Stimulated activated CD4-positive, alpha-beta T cell treated with anti-CD3 and anti-CD28 coated beads, Interleukin-15, amount 100 ng/mL, for 24 hours (primary cell): ENCODE results near the gene ZFHX3.

Experiments used
- DNase-seq: peaks from one replicate; pipeline ENCODE4 v3.0.0-alpha.2; 2020

The ZFHX3 gene

DNA sequence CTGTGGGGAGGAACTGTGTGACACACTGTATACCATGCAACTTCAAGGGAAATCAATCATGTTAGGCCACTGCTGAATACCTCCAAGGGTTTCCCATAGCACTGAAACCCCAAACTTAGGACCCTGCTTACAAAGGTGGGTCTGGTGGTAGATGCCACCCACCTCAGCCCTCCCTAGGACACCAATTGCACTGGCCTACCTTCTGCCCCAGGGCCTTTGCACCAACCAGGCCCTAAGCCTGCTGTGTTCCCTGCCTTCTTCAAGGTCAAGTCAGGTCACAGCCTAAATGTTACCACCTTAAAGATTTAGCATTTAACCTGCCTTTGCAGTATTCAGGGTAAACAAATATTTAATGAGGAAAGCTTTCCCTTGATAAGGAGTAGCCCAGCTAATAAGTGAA is 185.8 kb downstream of the ZFHX3 start:
- no peak for DNase-seq

DNA sequence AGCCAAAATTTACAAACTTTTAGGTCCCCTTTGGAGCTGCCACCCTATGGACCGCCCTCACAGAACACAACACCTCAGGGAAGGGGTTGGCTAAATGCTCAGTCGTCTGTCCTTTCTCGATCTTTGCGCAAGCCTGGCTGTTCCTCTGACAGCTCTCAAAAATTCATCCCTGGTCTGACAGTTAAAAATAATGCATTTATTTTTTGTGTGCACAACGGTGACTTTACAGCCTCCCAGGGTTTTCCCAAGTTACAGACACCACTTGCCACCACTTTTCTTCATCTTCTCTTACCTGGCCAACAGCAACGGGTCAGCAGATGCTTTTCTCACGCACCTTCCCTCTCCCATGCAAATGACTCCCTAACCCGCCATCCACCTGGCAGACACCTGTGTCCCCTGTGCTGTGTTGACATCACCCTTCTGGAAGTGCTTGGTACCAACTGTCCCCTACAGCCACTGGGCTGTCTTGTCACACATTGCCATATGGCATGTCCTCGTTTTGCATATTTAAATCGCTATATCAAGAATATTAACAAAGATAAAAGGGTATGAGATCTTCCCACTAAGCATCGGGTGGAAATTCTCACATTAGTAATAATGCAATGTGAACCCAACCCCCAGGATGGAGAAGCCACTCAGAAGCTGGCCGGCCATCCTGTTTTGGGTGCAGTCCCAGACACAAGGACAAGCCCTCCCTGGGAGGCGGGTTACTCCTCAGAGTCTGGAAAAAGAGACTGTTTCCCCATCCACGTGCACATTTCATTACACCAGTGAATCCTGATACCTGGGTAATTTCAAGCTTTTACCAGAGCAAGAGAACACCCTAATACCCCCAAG is 187.0 kb downstream of the ZFHX3 start:
- no peak for DNase-seq

GRCh38 chr16:72859581-72859980 is 188.3 kb downstream of the ZFHX3 start:
- DNase-seq = no peak

DNA sequence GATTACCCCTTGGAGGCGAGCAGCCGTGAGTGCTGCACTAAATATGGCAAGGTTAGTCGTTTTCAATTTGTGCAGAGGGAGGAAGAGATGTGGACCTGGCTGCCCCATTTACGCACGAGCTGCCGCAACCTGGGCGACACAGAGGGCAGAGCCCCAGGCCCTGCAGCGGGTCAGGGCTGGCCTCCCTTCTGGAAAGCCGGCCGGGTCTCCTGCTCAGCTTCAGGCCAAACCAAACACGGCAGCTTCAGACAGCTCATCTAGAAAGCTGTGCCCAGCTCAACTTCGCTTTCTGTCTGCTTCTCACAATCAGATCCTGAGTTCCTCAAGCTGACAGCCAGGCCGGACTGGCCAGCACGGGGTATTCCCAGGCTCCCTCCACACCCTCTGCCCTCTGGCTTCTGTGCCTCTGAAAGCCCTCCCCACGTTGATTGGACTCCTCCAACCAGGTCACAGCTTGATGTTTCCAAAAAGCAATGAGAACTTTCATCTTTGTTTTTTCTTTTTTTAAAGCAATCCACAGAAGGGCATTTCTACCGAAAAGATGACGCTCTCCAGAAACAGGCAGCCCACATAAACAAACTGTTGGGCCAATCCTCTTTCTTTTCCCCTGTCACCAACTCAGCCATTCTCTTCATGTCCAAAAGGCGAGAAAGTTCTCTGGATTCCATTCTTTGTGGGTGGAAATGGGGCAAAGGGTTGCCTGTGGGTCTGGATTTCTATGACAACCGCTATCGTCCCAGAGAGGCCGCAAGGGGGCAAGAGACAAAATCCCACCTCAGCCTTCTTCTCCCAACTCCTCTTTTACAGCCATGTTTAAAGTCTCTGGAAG is 189.0 kb downstream of the ZFHX3 start:
- DNase-seq = no peak

- no peak for DNase-seq
Measured at GRCh38 chr16:72857834-72858664, 189.9 kb downstream of the ZFHX3 start.

GRCh38 chr16:72856797-72857196 is 191.1 kb downstream of the ZFHX3 start:
- DNase-seq = peak; percentile 23

GRCh38 chr16:72854267-72854959 is 193.5 kb downstream of the ZFHX3 start:
- DNase-seq = no peak

- DNase-seq = no peak
Measured at GRCh38 chr16:72853575-72854266, 194.2 kb downstream of the ZFHX3 start.

DNA sequence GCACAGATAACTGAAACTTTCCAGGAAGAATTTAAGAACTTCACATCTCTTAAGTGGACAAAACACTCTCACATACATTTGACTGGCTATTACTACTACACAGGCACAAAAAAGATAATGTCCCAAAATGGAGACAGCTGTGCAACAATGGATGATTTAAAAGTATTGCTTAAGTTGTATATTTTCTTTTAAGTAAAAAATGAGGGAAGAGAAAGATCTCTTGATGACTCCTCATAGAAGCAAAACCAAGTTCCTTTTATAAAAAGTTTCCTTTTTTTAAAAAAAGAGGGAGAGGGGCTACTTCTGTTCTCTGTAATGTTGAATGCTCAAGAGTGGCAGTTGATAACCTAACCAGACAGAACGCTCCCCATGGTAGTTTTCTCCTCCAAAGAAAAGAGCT is 195.5 kb downstream of the ZFHX3 start:
- no peak for DNase-seq

DNA sequence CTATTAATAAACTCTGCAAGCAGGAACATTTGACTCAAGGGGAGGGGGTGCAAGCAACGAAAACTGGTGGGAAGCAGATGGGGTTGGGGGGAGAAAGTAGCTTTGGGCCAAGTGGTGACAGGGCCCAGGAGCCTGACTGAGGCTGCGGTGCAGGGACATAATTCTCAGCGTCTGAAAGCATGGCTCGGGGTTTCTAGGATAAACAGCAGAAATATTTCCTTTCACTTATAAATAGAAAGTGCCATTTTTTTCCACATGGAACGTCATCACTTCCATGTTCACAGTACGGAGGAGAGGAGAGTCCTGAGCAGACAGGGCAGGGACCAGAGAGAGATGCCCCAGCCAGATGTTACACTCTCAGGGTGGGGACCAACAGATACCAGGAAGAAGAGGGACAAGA is 197.1 kb downstream of the ZFHX3 start:
- no peak for DNase-seq

GRCh38 chr16:72850021-72850420 is 197.9 kb downstream of the ZFHX3 start:
- no peak for DNase-seq

GRCh38 chr16:72848759-72849664 is 198.9 kb downstream of the ZFHX3 start:
- no peak for DNase-seq

DNA sequence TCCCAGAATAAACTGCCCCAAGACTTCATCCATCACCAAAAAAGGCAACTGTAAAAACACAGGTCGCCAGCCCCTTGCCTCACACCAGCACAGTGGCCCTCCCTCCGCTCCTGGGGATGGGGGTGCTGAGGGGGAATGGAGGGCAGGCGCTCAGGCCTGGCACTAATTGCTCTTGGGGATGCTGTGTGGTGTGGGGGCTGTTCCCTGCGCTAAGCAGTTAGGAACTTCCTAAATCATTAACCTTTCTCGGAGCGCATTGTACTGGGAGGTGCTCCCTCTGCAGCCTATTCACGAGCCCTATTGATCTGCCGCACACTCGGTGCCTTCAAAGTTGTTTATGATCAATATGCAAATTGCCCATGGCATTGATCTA is 199.9 kb downstream of the ZFHX3 start:
- no peak for DNase-seq

- DNase-seq = peak; percentile 24
Measured at GRCh38 chr16:72847187-72848027, 200.5 kb downstream of the ZFHX3 start.

GRCh38 chr16:72846594-72846993 is 201.3 kb downstream of the ZFHX3 start:
- DNase-seq = no peak

DNA sequence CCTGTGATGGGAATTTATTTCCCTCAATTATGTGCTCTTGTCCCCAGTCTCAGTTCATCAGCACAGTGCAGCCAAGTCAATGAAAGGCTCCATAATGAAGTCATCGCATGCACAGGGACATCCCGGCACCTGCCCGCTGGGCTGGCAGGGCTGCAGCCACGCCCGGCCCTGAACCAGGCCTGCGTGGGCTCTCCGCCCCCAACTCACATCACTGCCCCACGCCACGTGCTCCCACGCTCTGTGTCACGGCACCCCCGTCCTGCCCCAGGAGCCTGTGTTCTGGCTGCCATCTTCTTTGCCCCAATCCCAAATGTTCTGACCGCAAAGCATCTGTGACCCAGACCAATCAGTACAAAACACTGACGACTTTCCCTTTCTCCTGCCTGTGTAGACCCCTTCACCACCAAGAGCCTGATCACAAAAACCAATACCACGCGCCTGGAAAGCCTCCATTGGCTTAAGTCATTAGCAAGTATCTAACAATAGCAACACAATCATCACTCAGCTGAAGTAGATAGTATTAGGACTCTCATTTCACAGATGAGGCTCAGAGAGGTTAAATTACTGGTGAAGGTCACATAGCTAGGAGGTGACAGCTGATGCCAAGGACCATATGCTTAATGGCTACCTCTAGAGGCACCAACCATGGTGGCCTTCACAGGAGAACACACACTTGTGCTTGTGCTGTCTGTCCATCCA is 202.5 kb downstream of the ZFHX3 start:
- no peak for DNase-seq

DNA sequence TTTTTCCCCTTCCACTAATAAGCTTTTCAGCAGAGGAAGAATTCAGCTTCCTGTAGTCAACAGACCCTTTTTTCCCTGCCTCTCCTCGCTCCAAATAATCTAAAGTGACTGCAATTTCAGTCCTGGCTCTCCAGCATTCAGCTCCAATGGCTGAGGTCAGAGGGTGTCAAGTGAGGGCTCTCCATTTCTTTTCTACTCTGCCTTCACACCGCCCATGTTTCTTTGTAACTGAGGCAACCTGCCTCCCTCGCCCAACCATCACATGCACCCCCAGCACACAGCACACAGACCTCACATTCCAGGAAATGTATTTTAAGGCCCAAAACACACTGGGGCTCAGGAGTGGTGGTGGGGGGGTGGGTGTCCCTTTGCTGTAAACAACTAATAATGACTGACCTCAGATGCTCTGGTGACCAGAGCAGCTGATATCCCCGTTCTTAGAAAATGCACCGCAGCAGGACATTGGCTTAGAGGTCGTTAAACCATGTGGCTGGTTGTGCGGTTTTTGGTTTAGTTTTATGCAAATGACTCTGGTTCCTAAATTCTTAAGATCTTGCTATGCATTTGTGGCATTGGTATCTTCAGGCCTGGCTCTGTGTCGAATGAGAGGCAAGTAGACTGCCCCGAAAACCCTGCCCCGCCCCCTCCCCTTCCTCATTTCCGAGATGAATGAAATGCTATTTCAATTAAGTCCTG is 203.6 kb downstream of the ZFHX3 start:
- DNase-seq = no peak

GRCh38 chr16:72841506-72841905 is 206.4 kb downstream of the ZFHX3 start:
- no peak for DNase-seq
